NCI-H446 (cell line): ENCODE data around the gene TRPM5.
"Not testable (repeated sequence)": the region's sequence is repeated elsewhere in the genome, so short reads cannot be mapped to it uniquely, and the experiment has no call there.

Experiments
- DNase-seq, 2 experiments: peaks; one replicate each; lab custom pipeline; 2025; lab: John Stamatoyannopoulos, UW

TRPM5 gene

GRCh38 chr11:2443881-2444820 is at the start of gene TRPM5:
Gene TRPM5 (minus strand): TSS chr11:2444514. CDS start chr11:2423036, 21,478 bp downstream.
- DNase-seq, result no peak

- no peak for DNase-seq
Observed at GRCh38 chr11:2489083-2489482, 44.8 kb upstream of the TRPM5 start.

DNA sequence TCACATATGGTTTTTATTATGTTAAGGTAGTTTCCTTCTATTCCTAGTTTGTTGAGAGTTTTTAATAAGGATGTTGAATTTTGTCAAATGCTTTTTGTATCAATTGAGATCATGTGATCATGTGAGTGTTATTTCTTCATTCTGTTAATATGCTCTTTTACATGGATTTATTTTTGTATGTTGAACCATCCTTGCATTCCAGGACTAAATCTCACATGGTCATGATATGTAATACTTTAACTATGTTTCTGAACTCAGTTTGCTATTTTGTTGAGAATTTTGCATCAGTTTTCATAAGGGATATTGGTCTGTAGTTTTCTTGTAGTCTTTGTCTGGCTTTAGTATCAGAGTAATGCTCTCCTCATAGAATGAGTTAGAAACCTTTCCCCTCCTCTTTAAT is 43.7 kb upstream of the TRPM5 start:
- DNase-seq, result no peak

DNA sequence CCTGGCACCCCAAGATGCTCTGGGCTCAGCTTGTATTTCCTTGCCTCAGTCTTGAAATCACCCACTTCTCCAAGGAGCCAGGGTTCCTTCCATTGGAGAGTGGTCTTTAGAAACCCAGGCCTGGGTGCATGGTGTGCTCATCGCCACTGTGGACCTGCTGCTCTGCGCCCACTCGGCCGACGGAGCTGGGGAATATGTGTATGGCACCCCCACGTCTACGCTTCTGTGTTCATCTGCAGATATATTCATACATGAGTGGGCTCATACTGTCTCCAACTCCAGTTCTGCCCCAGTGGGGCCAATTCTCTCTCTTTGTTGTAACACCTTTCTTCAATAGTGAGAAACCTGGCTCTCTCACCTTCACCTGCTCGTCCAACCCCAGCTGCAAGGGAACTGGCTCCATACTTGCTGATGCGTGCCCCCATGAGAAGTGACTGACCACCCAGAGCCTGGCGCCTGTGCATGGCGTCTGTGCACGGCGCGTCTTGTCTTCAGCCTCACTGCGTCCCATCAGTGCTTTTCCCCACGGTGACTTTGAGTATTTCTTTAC is 40.3 kb upstream of the TRPM5 start:
- DNase-seq, result no peak

GRCh38 chr11:2483426-2483825 is 39.1 kb upstream of the TRPM5 start:
- no peak for DNase-seq

DNA sequence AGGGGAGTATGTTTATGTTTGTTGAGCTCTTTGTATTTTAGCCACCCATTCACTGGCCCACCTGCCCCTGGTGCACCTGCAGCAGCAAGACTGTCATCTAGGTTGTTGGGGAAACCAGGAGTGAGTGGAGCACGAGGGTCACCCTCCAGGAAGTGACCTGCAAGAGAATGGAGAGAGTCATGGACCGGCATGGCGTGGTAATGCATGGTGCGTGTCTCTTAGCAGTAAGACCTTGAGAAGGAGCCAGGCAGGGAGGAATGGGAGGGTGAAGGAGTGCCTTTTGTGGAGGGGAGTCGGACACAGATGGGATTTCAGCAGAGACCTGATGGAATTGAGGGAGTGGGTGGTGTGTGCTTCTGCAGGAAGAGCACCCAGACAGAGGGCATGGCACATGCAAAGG is 38.4 kb upstream of the TRPM5 start:
- DNase-seq, result no peak

- no peak for DNase-seq
Observed at GRCh38 chr11:2482204-2482603, 37.9 kb upstream of the TRPM5 start.

- DNase-seq, result no peak
Observed at GRCh38 chr11:2481253-2481652, 36.9 kb upstream of the TRPM5 start.

GRCh38 chr11:2480874-2481220 is 36.5 kb upstream of the TRPM5 start:
- no peak for DNase-seq

DNA sequence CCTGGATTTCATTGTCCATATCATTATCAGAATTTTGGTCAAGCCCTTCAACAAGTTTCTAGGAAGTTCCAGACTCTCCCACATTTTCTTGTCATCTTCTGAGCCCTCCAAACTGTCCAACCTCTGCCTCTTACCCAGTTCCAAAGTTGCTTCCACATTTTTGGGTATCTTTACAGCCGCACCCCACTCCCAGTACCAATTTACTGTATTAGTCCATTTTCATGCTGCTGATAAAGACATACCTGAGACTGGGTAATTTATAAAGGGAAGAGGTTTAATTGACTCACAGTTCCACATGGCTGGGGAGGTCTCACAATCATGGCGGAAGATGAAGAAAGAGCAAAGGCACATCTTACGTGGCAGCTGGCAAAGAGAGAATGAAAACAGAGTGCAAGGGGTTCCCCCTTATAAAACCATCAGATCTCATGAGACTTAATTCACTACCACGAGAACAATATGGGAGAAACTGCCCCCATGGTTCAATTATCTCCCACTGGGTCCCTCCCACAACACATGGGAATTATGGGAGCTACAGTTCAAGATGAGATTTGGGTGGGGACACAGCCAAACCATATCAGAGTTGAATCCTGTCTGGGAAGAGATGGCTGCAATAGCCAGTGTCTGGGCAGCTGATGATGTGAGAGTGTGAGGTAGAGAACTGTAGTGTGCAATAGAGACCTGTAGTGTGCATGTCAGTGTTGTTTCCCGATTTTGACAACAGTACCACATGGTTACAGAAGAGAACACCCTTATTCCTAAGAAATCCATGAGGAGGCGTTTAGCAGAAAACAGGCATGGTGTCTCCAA is 36.0 kb upstream of the TRPM5 start:
- not testable (repeated sequence) for DNase-seq

DNA sequence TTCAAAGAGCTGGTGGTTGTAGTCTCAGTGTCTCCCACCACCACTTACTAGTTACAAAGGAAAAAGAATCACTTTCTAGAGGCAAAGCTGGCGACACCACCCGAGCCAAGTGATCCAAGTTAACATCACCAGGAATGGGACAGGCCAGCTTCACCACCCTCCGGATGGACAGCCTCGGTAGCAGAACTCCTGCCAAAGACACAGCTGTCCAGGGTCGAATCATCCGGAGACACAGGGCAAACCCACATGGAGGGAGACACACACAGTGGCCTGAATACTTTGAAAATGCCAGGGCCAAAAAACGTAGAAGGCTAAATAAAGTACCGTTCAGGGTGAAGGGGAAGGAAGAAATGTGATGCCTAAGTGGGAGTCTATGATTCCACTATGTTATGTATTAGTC is 33.6 kb upstream of the TRPM5 start:
- no peak for DNase-seq

DNA sequence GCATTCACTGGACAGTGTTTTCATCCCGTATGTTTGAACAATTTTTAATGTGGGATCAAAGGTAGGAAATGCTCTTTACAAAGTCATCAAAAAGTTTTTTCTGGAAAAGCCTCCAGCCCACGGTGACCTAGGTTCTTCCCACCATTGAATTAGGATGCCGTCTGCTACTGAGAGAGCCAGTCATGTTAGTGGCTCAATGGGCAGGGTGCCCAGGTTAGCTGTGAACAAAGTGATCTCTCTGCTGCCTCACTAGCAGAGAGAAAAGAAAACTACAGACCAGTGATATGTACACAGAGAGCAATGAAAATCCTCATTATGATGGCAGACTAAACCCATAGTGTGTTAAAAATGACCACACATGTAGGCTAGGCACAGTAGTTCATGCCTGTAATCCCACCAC is 32.9 kb upstream of the TRPM5 start:
- DNase-seq, result no peak

DNA sequence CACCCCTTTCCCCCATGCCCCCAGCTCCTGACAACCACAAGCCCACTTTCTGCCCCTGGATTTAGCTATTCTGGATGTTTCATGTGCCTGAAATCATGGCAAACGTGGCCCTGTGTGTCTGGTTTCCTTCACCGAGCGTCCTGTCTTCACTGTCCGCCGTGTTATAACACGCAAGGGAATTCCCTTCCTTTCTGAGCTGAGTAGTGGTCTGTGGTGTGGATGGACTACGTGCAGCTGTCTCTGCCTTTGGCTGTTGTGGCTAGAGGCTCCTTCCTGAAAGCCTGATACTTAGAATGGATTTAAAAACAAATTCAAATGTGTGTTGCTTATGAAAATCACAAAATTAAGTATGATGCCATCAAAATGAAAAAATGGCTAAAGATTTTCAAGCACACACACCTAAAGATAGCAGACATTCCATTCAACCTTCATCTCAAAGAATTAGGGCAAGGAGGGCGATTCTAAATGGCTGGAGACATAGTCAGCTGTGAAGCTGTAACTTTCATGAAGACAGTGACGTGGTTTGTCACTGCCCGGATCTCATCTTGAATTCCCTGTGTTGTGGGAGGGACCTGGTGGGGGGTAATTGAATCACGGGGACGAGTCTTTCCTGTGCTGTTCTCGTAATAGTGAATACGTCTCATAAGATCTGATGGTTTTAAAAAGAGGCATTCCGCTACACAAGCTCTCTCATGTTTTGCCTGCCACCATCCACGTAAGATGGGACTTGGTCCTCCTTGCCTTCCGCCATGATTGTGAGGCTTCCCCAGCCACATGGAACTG is 31.0 kb upstream of the TRPM5 start:
- DNase-seq, result no peak

DNA sequence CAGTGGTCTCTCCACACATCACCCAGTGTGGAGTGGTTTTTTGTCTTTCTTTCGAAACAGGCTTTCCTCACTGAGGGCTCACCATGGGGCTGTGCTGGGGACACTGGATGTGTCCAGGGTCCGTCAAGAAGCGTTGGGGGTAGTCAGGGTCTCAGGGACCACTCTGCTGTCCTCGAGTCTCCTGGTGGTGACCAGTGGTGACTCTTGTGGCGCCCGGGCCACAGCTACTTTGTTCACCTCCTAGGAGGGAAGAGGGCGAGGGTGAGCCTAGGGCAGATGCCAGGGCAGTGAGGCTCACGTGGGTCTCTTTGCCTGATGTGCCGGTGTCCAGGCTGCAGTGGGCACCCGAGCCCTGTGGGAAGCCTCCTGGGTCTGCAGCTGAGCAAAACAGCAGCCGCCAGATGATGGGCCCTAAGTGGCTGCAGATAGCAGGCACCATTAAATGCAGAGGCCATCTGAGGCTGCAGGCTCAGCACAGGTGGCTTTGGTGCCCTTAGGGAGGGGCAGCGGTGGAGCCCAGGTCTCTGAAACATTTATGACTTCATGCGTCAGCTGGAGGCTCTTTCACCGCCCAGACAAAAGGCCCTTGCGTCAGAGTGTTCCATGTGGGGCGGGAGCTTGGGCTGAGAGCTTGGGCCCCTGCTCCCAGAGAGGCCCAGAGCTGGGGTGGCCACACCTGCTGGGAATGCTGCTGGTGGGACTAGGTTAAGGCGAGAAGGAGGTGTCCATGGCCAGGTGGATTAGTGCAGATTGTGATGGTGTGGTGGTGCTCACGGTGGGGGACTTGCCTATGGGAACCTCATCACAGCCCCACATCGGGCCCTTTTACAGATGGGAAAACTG is 30.0 kb upstream of the TRPM5 start:
- no peak for DNase-seq

DNA sequence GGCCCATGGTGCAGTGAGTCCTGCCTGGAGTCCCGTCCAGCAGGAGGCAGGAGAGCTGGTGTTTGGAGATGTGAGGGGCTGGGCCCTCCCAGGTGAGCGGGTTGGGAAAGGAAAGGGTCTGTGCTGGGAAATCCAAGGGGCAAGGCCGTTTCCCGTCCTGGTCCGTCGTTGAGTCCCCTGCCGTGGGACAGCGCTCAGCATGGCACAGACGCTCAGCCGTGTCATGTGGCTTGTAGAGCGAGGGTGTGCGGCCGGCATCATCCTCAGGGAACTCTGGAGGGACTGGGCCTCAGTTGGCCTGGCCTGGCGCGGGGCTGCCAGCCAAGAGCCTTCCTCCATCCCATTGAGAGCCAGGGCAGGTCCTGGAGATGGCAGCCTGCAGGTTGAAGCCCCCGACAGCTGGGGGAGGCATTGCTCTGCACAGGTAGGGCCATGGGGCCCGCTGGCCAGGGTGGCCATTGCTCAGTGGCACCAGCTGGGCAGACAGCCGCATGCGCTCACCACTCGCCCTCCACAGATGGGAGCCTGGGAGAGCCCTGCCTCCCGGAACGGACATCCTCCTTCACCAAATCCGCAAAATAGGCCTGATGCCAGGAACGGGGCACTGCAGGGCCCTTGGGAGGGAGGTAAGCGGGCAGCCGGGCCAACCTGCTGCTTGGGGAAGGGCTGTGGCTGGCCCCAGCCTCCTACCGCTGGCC is 29.2 kb upstream of the TRPM5 start:
- DNase-seq, result no peak

- DNase-seq, result no peak
Observed at GRCh38 chr11:2472428-2473186, 28.3 kb upstream of the TRPM5 start.

DNA sequence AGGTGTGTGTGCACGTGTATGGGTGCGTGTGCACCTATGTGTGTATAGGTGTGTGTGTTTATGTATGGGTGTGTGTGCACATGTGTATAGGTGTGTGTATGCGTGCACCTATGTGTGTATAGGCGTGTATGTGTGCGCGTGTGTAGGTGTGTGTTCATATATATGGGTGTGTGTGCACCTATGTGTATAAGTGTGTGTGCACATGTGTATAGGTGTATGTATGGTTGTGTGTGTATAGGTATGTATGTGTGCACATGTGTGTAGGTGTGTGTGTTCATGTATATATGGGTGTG is 27.4 kb upstream of the TRPM5 start:
- DNase-seq, result no peak

DNA sequence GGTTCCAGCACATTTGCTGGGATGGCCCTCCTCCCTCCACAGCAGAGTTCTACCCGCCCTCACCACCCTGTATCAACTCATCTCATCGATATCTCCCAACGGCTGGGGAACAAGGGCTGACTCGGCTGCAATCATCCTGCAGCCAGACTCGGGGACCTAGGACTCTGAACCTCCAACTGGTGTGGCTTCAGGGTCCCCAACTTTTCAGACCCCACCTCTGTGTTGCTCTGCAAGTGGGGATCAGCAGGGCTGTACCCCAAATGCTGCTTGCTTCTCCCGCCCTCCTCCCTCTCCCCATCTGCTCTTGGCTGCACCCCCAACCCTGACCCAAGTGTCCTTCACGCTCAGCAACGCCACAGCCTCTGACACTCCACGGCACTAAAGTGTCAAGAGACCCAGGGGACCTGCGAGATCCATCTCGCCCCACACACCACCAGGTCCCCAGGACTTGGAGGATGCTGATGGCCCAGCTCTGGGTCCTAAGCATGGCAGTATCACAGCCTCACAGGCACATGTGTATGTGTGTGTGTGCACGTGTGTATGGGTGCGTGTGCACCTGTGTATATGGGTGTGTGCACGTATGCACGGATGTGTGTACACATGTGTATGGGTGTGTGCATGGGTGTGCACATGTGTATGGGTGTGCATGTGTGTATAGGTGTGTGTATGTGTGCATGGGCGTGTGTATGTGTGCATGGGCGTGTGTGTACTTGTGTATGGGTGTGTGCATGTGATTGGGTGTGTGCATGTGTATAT is 26.9 kb upstream of the TRPM5 start:
- no peak for DNase-seq

GRCh38 chr11:2470495-2470894 is 26.2 kb upstream of the TRPM5 start:
- DNase-seq, result no peak
